BE2C (cell line): ENCODE measurements around the gene LYZL4.

Experiments
- DNase-seq: peaks from one replicate; pipeline ENCODE4 v3.0.0-alpha.2; 2020
- H3K27me3 ChIP-seq: fragments of 250-450 bp; sonication (Bioruptor Pico); 2 replicates; pipeline ENCODE4 v1.5.1; 2020; ENCODE audit warnings: mild to moderate bottlenecking
- H3K36me3 ChIP-seq: fragments of 250-450 bp; sonication (Bioruptor Pico); 2 replicates; pipeline ENCODE4 v1.5.1; 2020; ENCODE audit warnings: mild to moderate bottlenecking
- H3K4me1 ChIP-seq: fragments of 250-450 bp; sonication (Bioruptor Pico); 2 replicates; pipeline ENCODE4 v1.5.1; 2020
- H3K4me3 ChIP-seq: 2 replicates; pipeline ENCODE4 v1.5.1; 2011; ENCODE audit warnings: low read depth, low read length
- H3K9me3 ChIP-seq: fragments of 250-450 bp; sonication (Bioruptor Pico); 2 replicates; pipeline ENCODE4 v1.5.1; 2020
- CTCF ChIP-seq: IDR thresholded peaks from 2 replicates; pipeline ENCODE4 v1.5.1; 2012; ENCODE audit warnings: mild to moderate bottlenecking, low read depth, low read length

LYZL4 gene

GRCh38 chr3:42450567-42450966 is 40.2 kb upstream of the LYZL4 start:
- no peak overlapping the region for H3K4me3 ChIP-seq
- no peak for TF ChIP-seq CTCF
- H3K9me3 ChIP-seq, result no peaks in the 10 kb centered on the region
- no peaks in the 10 kb centered on the region for H3K4me1 ChIP-seq
- H3K27me3 ChIP-seq, result no peaks in the 10 kb centered on the region
- DNase-seq, result no peak
- H3K36me3 ChIP-seq, result no peaks in the 10 kb centered on the region

- H3K36me3 ChIP-seq, result no peaks in the 10 kb centered on the region
- no peaks in the 10 kb centered on the region for H3K27me3 ChIP-seq
- H3K9me3 ChIP-seq, result no peaks in the 10 kb centered on the region
- TF ChIP-seq CTCF, result no peak
- no peak for DNase-seq
- no peak overlapping the region for H3K4me3 ChIP-seq
- H3K4me1 ChIP-seq, result no peaks in the 10 kb centered on the region
Observed at GRCh38 chr3:42447481-42447880, 37.1 kb upstream of the LYZL4 start.

- no peak for TF ChIP-seq CTCF
- no peak for DNase-seq
- Histone ChIP-seq H3K4me3 (no peak overlapping the region), H3K4me1 (no peaks in the 10 kb centered on the region), H3K27me3 (no peaks in the 10 kb centered on the region), H3K9me3 (no peaks in the 10 kb centered on the region), H3K36me3 (no peaks in the 10 kb centered on the region)
Observed at GRCh38 chr3:42446111-42447050, 36.0 kb upstream of the LYZL4 start.

GRCh38 chr3:42443819-42444436 is 33.5 kb upstream of the LYZL4 start:
- H3K36me3 ChIP-seq, result no peaks in the 10 kb centered on the region
- peak; percentile 79 for TF ChIP-seq CTCF
- no peaks in the 10 kb centered on the region for H3K4me1 ChIP-seq
- peak; percentile 71 for DNase-seq
- no peaks in the 10 kb centered on the region for H3K9me3 ChIP-seq
- H3K27me3 ChIP-seq, result no peaks in the 10 kb centered on the region
- H3K4me3 ChIP-seq, result no peak overlapping the region

- no peak overlapping the region for H3K4me3 ChIP-seq
- H3K27me3 ChIP-seq, result no peaks in the 10 kb centered on the region
- no peak for TF ChIP-seq CTCF
- no peaks in the 10 kb centered on the region for H3K9me3 ChIP-seq
- no peaks in the 10 kb centered on the region for H3K36me3 ChIP-seq
- DNase-seq, result no peak
- no peaks in the 10 kb centered on the region for H3K4me1 ChIP-seq
Observed at GRCh38 chr3:42443292-42443691, 32.9 kb upstream of the LYZL4 start.

GRCh38 chr3:42442640-42443039 is 32.2 kb upstream of the LYZL4 start:
- Histone ChIP-seq H3K4me1 (no peaks in the 10 kb centered on the region), H3K4me3 (no peak overlapping the region), H3K9me3 (no peaks in the 10 kb centered on the region), H3K36me3 (no peaks in the 10 kb centered on the region), H3K27me3 (no peaks in the 10 kb centered on the region)
- 0 out of 2 replicates have a peak, but pooled peaks have one; percentile 4 for TF ChIP-seq CTCF
- DNase-seq, result no peak
